Measurements from ENCODE around the gene FNDC3A.
A peak's percentile ranks its signal among the peaks of the same experiment; 100 is the strongest.

Gene FNDC3A

DNA sequence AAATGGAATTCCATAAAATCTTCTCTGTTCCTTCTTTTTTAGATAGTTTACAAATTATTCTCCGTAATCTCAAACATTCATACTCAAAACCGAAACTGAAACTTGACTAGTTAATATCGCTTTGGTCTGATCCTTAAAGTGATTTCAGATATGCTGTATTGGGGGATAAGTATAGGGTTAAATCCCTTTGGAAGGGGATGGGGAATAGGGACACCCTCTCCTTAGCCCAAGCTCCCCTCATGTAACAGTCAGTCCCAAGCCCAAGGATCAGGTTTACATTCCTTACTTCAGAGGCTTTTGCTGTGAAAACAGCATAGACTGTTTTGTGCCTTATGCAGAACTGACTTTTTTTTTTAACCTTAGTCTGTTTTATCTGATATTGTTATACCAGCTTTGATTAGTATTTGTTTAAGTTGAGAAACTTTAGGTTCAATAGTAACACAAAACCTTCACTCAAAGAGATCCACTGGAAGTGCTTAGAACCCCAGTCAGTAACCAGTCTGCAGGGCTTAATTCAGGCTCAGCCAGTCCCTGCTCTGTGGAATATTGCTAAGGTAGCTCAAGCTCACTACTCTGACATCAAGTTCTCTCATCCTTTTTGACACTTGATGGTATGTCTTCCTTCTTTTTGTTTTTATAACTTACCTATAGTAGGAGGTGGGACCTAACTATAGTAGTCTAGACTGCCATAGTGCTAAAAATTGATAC lies 282.5 kb downstream of the FNDC3A start:
- no peaks in the 10 kb centered on the region for H4K20me1 ChIP-seq (ENCODE audit: insufficient read depth, low read length)
- peak overlapping the region; percentile 20 for H3K9ac ChIP-seq (ENCODE audit: low read depth, low read length)
- no peak for DNase-seq
- peak; percentile 54 for ATAC-seq (ENCODE audit: insufficient read depth, low read depth)
- H3K27ac ChIP-seq (ENCODE audit: low read length), result peak overlapping the region; percentile 61
- H3K36me3 ChIP-seq (ENCODE audit: insufficient read depth, low read length), result peaks cover 73% of the 10 kb centered on the region
- peak overlapping the region in 1 of 2 experiments; percentile 7; a peak in 1 of 4 replicates for H3K4me3 ChIP-seq (ENCODE audit: low read depth in 1 of 2, low read length in 2 of 2)
- H3K27me3 ChIP-seq (ENCODE audit: insufficient read depth, low read length, poor library complexity), result no peaks in the 10 kb centered on the region
- no peaks in the 10 kb centered on the region for H3K9me3 ChIP-seq (ENCODE audit: insufficient read depth, low read length, severe bottlenecking)
- peak overlapping the region; percentile 36; the same call in 1 of the 2 replicates for H3K4me2 ChIP-seq (ENCODE audit: insufficient read depth, low read length)
- peaks cover 33% of the 10 kb centered on the region for H3K4me1 ChIP-seq (ENCODE audit: insufficient read depth, low read length)
- no peak for TF ChIP-seq EZH2 (IDR thresholded peaks at IDR 0.05; ENCODE audit: borderline replicate concordance, low read depth, low read length, severe bottlenecking)
- TF ChIP-seq, protein P1, sequence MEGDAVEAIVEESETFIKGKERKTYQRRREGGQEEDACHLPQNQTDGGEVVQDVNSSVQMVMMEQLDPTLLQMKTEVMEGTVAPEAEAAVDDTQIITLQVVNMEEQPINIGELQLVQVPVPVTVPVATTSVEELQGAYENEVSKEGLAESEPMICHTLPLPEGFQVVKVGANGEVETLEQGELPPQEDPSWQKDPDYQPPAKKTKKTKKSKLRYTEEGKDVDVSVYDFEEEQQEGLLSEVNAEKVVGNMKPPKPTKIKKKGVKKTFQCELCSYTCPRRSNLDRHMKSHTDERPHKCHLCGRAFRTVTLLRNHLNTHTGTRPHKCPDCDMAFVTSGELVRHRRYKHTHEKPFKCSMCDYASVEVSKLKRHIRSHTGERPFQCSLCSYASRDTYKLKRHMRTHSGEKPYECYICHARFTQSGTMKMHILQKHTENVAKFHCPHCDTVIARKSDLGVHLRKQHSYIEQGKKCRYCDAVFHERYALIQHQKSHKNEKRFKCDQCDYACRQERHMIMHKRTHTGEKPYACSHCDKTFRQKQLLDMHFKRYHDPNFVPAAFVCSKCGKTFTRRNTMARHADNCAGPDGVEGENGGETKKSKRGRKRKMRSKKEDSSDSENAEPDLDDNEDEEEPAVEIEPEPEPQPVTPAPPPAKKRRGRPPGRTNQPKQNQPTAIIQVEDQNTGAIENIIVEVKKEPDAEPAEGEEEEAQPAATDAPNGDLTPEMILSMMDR (IDR thresholded peaks at IDR 0.05; ENCODE audit: borderline replicate concordance, extremely low read depth, low read length, poor library complexity, severe bottlenecking), result no peak
- no peak overlapping the region for H2AFZ ChIP-seq (ENCODE audit: low read depth, low read length)
- H3K79me2 ChIP-seq (ENCODE audit: insufficient read depth, low read length), result peaks cover 14% of the 10 kb centered on the region
